Ishikawa (cell line): ENCODE data around the gene ECEL1.

ENCODE experiments used
- CEBPB ChIP-seq: IDR thresholded peaks from 2 replicates; pipeline ENCODE4 v1.6.1; 2012
- CREB1 ChIP-seq: IDR thresholded peaks from 2 replicates; pipeline ENCODE4 v1.6.1; 2012; ENCODE audit warnings: low read depth
- EGR1 ChIP-seq: IDR thresholded peaks from 2 replicates; pipeline ENCODE4 v1.6.1; 2012
- EP300 ChIP-seq: IDR thresholded peaks from 2 replicates; pipeline ENCODE4 v1.6.1; 2012; ENCODE audit warnings: borderline replicate concordance
- FOXM1 ChIP-seq: IDR thresholded peaks from 2 replicates; pipeline ENCODE4 v1.6.1; 2012; ENCODE audit warnings: low read depth, borderline replicate concordance
- NFIC ChIP-seq: IDR thresholded peaks from 2 replicates; pipeline ENCODE4 v1.6.1; 2012
- RAD21 ChIP-seq: IDR thresholded peaks from 2 replicates; pipeline ENCODE4 v1.6.1; 2012; ENCODE audit warnings: low read depth
- TAF1 ChIP-seq: IDR thresholded peaks from 2 replicates; pipeline ENCODE4 v1.6.1; 2012; ENCODE audit warnings: low read depth, mild to moderate bottlenecking
- TCF12 ChIP-seq: IDR thresholded peaks from 2 replicates; pipeline ENCODE4 v1.6.1; 2012; ENCODE audit warnings: low read depth
- TEAD4 ChIP-seq: IDR thresholded peaks from 2 replicates; pipeline ENCODE4 v1.6.1; 2012
- YY1 ChIP-seq: IDR thresholded peaks from 2 replicates; pipeline ENCODE4 v1.6.1; 2012; ENCODE audit warnings: low read depth
- ZBTB7A ChIP-seq: IDR thresholded peaks from 2 replicates; pipeline ENCODE4 v1.6.1; 2012; ENCODE audit warnings: low read depth
- TF ChIP-seq, protein P1 (sequence below): IDR thresholded peaks from 2 replicates; pipeline ENCODE4 v1.6.1; 2012
- TF ChIP-seq, protein P2 (sequence below): IDR thresholded peaks from 2 replicates; pipeline ENCODE4 v1.6.1; 2012; ENCODE audit warnings: low read depth, mild to moderate bottlenecking
- TF ChIP-seq, protein P3 (sequence below): IDR thresholded peaks from 2 replicates; pipeline ENCODE4 v1.6.1; 2012

ECEL1 gene

DNA sequence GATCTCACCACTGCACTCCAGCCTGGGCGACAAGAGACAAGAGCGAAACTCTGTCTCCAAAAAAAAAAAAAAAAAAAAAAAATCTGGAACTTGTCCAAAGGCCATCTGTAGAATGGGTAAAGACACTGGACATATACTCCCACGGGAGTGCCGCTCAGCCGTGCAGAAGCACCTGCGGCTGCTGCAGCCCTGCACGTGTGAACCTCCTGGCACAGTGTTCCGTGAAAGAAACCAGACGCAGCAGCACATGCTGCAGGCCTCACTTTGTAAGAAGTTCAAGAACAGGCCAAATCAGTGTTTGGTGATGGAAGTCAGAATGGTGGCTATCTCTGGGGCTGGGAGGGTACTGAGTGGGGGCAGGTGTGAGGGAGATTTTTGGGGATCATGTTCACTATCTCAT, 44.8 kb upstream of the ECEL1 start:
- TF ChIP-seq FOXM1 (no peak), YY1 (no peak), EGR1 (no peak)
- TF ChIP-seq, protein P1, sequence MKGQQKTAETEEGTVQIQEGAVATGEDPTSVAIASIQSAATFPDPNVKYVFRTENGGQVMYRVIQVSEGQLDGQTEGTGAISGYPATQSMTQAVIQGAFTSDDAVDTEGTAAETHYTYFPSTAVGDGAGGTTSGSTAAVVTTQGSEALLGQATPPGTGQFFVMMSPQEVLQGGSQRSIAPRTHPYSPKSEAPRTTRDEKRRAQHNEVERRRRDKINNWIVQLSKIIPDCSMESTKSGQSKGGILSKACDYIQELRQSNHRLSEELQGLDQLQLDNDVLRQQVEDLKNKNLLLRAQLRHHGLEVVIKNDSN: no peak

DNA sequence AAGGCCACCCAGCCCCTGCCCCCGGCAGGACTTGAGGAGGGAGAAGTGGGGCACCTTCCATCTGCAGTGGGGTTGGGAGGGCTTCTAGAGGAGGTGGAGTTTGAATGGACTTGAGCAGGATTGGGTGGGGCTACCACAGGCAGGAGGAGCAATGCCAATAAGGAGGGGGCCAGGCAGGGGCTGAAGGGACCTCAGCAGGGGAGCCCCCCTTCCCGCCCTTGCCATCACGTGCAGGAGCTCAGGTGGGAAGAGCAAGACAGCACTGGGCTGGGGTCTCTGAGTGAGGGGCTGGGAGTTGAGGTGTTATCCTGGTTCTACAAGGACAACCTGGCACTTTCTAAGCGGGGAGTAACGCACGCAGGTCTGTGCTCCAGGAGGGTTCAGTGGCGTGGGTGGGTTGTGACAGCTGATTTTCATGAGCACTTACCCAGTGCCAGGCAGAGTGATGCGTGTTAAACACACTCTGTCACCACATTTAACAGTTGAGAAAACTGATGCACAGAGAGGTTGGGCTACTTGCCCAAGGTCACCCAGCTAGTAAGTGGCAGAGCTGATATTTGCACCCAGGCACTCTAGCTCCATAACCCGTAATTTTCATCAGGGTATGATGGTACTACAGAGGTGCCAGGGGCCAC, 43.1 kb upstream of the ECEL1 start:
- TF ChIP-seq RAD21 (no peak), CREB1 (no peak), ZBTB7A (no peak), FOXM1 (no peak), TEAD4 (no peak), CEBPB (no peak), EP300 (no peak), NFIC (no peak), TCF12 (no peak), EGR1 (no peak), TAF1 (no peak), YY1 (no peak)
- TF ChIP-seq, protein P1: no peak
- TF ChIP-seq, protein P2, sequence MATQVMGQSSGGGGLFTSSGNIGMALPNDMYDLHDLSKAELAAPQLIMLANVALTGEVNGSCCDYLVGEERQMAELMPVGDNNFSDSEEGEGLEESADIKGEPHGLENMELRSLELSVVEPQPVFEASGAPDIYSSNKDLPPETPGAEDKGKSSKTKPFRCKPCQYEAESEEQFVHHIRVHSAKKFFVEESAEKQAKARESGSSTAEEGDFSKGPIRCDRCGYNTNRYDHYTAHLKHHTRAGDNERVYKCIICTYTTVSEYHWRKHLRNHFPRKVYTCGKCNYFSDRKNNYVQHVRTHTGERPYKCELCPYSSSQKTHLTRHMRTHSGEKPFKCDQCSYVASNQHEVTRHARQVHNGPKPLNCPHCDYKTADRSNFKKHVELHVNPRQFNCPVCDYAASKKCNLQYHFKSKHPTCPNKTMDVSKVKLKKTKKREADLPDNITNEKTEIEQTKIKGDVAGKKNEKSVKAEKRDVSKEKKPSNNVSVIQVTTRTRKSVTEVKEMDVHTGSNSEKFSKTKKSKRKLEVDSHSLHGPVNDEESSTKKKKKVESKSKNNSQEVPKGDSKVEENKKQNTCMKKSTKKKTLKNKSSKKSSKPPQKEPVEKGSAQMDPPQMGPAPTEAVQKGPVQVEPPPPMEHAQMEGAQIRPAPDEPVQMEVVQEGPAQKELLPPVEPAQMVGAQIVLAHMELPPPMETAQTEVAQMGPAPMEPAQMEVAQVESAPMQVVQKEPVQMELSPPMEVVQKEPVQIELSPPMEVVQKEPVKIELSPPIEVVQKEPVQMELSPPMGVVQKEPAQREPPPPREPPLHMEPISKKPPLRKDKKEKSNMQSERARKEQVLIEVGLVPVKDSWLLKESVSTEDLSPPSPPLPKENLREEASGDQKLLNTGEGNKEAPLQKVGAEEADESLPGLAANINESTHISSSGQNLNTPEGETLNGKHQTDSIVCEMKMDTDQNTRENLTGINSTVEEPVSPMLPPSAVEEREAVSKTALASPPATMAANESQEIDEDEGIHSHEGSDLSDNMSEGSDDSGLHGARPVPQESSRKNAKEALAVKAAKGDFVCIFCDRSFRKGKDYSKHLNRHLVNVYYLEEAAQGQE: no peak
- TF ChIP-seq, protein P3, sequence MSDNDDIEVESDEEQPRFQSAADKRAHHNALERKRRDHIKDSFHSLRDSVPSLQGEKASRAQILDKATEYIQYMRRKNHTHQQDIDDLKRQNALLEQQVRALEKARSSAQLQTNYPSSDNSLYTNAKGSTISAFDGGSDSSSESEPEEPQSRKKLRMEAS: no peak

DNA sequence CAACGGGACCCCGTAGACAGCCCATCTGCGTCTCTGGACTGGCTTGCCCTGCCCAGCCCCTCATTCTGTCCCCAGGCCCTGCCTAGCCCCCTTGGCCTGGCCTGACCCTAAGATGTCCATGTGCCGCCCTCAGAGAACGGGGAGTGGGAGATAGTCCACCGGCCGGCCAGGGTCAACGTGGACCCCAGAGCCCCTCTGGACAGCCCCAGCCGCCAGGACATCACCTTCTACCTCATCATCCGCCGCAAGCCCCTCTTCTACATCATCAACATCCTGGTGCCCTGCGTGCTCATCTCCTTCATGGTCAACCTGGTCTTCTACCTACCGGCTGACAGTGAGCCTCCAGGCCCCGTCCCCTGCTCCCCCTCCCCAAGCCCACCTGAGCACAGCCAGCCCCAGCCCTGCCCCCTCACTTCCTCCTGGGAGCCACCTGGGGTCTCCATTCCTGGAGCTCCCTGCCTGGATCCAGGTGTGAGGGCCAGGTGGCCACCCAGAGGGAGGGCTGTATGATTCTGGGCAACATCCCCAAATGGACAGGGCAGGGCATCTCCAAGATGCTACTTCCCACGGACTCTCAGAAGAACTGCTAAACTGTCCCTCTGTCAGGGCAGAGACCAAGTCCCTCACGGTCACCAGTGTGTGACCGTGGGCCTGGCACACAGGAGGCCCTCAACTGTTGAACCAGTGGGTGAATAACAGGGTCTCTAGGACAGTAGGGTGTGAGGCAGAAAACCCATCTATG, 42.3 kb upstream of the ECEL1 start:
- TF ChIP-seq CEBPB (no peak), FOXM1 (no peak)
- TF ChIP-seq, protein P3: no peak

DNA sequence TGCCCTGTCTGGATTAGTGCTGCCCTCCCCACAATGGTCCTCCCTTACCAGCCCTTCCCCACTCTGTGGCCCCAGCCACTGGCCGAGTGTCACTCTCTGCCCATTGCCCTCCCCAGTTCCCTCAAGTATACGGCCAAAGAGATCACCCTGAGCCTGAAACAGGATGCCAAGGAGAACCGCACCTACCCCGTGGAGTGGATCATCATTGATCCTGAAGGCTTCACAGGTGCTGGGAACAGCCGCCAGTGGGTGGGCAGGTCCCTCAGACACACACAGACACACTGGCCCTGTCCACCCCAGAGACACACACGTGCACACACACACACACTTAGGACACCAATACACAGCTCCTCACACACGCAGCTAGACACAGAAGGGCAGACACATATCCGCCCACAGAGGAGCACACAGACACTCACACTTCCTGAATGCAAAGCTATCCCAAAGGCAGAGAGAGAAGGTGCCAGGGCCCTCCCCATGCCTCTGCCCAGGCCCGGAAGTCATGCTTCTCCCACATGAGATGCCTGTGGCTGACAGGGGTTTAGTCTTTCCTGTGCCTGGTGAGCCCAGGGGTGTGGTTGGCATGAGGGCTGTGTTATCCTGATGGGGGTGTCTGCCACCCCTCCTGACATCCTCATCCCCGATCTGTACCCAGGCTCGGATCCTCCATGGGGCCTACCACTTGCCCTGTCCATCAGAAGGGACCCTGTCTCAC, 41.3 kb upstream of the ECEL1 start:
- no peak for TF ChIP-seq CEBPB
- TF ChIP-seq, protein P3: no peak
- TF ChIP-seq RAD21: no peak
- TF ChIP-seq YY1: no peak
- no peak for TF ChIP-seq NFIC
- no peak for TF ChIP-seq TAF1
- TF ChIP-seq EGR1: no peak
- TF ChIP-seq CREB1: no peak
- no peak for TF ChIP-seq ZBTB7A
- no peak for TF ChIP-seq TEAD4
- no peak for TF ChIP-seq FOXM1
- no peak for TF ChIP-seq TCF12
- TF ChIP-seq EP300: no peak

DNA sequence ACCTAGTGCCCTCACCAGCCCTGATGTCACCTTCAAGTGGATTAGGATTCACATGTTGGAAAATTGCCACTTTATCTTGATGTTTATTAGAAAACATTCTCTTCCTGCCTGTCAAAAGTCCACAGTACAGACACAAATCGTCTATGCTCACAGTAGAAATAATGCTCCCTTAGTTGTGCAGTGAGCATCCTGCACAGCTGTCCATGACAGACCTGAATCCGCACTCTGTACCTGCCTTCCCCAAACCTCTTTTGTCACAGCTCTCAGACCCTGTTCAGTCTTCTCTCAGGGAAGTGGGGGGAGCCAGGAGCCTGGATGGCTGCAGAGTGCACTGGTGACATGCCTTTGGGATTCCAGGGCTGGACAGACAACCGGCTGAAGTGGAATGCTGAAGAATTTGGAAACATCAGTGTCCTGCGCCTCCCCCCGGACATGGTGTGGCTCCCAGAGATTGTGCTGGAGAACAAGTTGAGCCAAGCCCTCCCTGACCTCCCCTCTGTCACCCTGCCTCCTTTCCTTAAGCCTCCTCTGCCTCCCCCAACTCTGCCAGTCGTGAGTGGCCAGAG, 40.4 kb upstream of the ECEL1 start:
- no peak for TF ChIP-seq CEBPB
- no peak for TF ChIP-seq TAF1
- no peak for TF ChIP-seq EGR1
- TF ChIP-seq NFIC: no peak
- TF ChIP-seq, protein P1: no peak
- no peak for TF ChIP-seq TEAD4
- no peak for TF ChIP-seq RAD21
- no peak for TF ChIP-seq EP300
- TF ChIP-seq, protein P3: no peak
- TF ChIP-seq, protein P2: no peak
- TF ChIP-seq FOXM1: no peak
- no peak for TF ChIP-seq TCF12
- TF ChIP-seq ZBTB7A: no peak
